Right kidney (tissue), 1 donor: ENCODE data around the gene NOS1AP.

ENCODE experiments used
- DNase-seq: peaks from one replicate; pipeline ENCODE4 v3.0.0-alpha.2; 2016

The NOS1AP gene

GRCh38 chr1:162090378-162090777, 20.9 kb downstream of the NOS1AP start:
- DNase-seq: no peak

GRCh38 chr1:162091681-162092524, 22.4 kb downstream of the NOS1AP start:
- DNase-seq: no peak

- DNase-seq: no peak
Observed at GRCh38 chr1:162093095-162093494, 23.6 kb downstream of the NOS1AP start.

GRCh38 chr1:162094271-162094670, 24.8 kb downstream of the NOS1AP start:
- DNase-seq: no peak

GRCh38 chr1:162094723-162095122, 25.2 kb downstream of the NOS1AP start:
- no peak for DNase-seq

DNA sequence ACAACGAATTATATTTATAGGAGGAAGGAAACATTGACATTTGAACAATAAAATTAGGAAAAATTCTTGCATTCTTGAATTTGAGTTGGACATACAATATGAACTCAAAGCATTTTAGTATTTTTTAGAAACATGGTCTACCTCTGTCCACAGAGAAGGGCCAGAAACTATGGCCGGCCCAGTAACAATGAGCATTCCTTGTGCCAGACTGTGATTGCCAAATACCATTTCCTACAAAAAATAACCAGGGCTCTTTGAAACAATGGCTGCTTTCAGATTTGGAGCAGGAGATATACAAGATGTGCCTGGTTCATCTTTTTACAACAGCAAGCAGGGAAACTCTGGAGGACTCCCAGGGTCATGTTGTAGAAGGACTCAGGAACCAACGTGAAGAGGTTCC, 38.4 kb downstream of the NOS1AP start:
- DNase-seq: no peak

- DNase-seq: no peak
Observed at GRCh38 chr1:162108426-162108825, 38.9 kb downstream of the NOS1AP start.

- no peak for DNase-seq
Observed at GRCh38 chr1:162110910-162111309, 41.4 kb downstream of the NOS1AP start.

GRCh38 chr1:162111572-162111971, 42.1 kb downstream of the NOS1AP start:
- no peak for DNase-seq

- DNase-seq: no peak
Observed at GRCh38 chr1:162113419-162113818, 43.9 kb downstream of the NOS1AP start.

DNA sequence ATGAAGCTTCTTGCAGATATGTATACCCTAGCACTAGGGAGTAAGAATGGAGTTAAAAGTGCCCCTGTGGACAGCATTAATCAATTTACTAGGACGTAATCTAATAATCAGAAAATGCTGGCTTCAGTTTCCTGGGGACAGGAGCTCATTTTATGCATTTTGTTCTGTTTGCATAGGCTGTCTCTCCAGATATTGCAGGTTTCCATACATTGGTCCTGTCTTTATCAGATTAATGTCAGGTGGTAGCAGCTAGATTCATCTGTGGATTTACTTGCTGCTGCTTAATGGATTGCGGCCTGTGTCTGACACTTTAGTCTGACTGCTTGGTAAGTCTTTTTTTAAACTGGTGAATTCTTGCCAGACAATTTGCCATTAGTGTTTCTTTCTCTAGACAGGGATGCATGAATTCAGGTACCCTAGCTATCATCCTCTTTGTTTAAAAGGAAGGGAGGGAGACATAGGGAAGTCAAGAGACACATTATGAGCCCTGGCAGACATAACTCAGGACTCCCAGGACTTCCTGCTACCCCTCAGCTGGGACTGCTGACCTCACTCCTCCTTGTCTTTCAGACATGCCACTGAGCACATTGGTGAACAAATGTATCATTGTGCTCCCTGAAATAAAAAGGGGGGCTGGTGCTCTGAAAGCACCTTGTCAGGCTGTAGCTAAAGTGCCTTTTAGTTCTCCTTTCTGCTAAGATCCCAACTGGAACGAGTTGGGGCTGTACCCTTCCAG, 47.7 kb downstream of the NOS1AP start:
- no peak for DNase-seq

DNA sequence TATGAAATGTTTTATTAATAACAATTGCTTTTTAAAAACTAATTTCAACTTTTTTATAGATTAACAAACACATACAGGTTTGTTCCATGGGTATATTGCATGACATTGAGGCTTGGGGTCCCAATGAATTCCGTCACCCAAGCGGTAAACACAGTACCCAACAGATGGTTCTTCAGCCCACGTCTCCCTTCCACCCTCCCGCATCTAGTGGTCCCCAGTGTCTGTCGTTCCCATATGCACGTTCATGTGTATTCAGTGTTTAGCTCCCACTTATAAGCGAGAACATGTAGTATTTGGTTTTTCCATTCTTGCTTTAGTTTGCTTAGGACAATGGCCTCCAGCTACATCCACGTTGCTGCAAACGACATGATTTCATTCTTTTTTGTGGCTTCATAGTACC, 48.6 kb downstream of the NOS1AP start:
- no peak for DNase-seq

- no peak for DNase-seq
Observed at GRCh38 chr1:162128693-162129356, 59.3 kb downstream of the NOS1AP start.

DNA sequence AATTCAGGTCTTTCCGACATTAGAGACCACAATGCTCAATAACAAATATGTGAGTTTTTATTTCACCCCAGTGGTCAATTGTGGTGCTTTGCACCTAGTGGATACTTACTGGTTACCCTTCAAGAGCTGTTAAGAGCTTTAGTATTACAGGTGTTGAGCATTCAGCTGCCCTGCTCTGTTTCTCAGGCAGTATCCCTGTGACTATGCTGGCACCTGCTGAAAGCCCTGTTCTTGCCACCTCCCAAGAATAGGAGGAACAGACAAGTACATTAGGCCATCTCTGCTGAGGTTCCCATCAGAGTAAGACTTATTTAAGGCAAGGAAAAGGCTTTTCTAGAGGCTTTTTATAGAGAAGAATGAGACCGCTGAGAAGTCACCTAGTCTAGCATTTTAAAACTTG, 60.8 kb downstream of the NOS1AP start:
- no peak for DNase-seq

- no peak for DNase-seq
Observed at GRCh38 chr1:162131400-162132321, 62.2 kb downstream of the NOS1AP start.

- no peak for DNase-seq
Observed at GRCh38 chr1:162133566-162133965, 64.1 kb downstream of the NOS1AP start.

DNA sequence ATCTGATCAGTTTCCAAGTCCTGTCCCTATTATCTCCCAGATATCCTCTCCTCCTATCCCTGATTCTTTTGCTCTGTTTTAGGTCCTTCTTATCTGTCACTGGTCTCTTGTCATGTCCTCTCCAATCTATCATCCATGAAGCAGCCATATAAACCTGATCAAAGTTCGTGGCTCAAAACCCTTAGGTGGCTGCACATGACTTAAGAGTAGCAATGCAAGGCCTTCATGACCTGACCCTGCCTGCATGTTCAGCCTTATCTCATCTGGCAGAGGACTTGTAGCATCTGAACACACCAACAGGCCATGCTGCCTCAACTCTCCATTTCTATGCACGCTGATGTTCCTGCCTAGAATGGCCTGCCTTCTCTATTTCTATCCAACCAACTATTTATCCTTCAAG, 65.2 kb downstream of the NOS1AP start:
- no peak for DNase-seq

GRCh38 chr1:162135271-162135775, 65.8 kb downstream of the NOS1AP start:
- DNase-seq: no peak

- DNase-seq: no peak
Observed at GRCh38 chr1:162136760-162137159, 67.3 kb downstream of the NOS1AP start.

DNA sequence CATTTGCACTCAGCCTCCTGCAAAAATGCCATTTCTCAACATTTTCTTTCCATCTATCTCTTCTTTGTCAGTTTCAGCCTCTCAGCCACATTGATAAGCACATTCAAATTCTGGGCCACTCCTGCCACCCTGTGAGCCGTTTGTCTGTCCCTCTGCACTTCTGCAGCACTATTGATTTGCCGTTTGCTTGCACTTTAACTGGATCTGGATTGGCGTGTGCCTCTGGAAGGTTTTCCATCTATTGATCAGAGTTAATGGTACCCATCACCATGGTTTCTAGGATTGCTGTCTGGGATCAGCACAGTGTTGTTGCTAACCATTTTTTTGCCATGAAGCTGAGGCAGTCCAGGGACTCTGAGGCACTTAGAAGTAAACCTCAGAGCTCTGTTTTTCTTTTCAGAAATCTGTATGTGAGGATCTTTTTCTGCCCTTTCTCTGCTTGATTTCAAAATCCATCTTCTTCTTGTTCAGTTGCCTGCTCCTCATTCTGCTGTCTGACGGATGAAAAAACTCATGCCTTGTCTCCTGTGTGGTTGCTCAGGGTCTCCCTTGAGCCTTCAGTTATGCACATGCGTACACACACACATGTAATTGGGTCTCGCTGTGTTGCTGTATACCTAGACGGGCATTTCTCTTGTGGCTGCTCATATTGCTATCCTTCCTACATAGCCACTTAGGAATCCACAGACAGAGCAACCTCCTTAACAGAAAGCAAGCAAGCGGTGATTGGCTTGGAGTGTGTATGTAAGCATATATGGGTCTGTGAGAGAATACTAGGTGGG, 67.9 kb downstream of the NOS1AP start:
- no peak for DNase-seq

GRCh38 chr1:162138112-162138511, 68.6 kb downstream of the NOS1AP start:
- DNase-seq: no peak
